ENCODE measurements around the gene AGAP4. TPM values are rescaled to one million over a fixed set of nuclear protein-coding genes. Genes with fewer than 3 reads are reported as not detected.
"Not testable (repeated sequence)": the region's sequence is repeated elsewhere in the genome, so short reads cannot be mapped to it uniquely, and the experiment has no call there.

AGAP4 gene
- total RNA-seq: 41.1 and 47.4 TPM in 2 replicates
- long read RNA-seq, partial matches to known transcripts: 0 of 2 reads
- long read RNA-seq, other reads (novel, unspliced or antisense): 2 of 2 reads

GRCh38 chr10:45847400-45847799, at the start of gene AGAP4:
AGAP4 (minus strand) TSS chr10:45847500; CDS start chr10:45847347, 153 bp downstream.
- H3K4me3 Mint-ChIP-seq (ENCODE audit: low read depth); H3K36me3 Mint-ChIP-seq (ENCODE audit: insufficient read depth); H3K27me3 Mint-ChIP-seq; H3K27ac Mint-ChIP-seq; H3K9me3 Mint-ChIP-seq (ENCODE audit: low read depth); H3K4me1 Mint-ChIP-seq (ENCODE audit: low read depth); DNase-seq (ENCODE audit: low spot score, unreplicated experiment): not testable (repeated sequence)

- H3K4me1 Mint-ChIP-seq (ENCODE audit: low read depth); H3K36me3 Mint-ChIP-seq (ENCODE audit: insufficient read depth); H3K9me3 Mint-ChIP-seq (ENCODE audit: low read depth); DNase-seq (ENCODE audit: low spot score, unreplicated experiment); H3K4me3 Mint-ChIP-seq (ENCODE audit: low read depth); H3K27ac Mint-ChIP-seq; H3K27me3 Mint-ChIP-seq: not testable (repeated sequence)
These were observed 43.4 kb upstream of the AGAP4 start for GRCh38 chr10:45890721-45891120.

DNA sequence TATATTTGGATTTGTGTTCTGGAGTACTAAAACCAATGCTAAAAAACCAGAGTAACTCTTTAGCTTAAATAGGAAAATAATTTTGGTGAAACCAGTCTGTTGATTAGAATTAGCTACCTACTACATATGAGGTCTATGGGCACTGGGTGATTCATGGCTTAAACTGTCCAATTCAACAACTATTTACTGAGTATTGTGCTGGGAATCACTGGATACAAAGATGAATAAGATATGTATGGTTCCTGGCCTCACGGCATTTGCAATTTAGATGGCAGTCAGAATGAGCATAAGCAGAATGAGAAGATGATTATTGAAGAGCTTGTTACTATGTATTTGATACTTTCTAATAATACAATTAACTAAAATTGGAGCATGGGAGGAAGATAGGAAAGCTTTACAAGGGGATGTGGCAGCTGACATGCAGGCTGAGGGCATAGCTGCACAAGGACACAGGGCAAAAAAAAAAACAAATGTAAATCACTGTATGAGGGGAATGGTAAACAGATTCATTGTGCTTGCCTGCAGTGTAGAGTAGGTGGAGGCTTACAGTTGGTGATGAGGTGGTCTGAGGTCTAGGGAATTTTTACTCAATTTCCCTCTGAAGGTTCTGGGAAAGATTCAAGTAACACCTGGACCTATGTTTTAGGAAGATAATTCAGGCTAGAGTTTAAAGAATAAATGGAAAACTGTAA, 42.4 kb upstream of the AGAP4 start:
- not testable (repeated sequence) for H3K36me3 Mint-ChIP-seq (ENCODE audit: insufficient read depth); H3K4me1 Mint-ChIP-seq (ENCODE audit: low read depth); H3K27ac Mint-ChIP-seq; H3K4me3 Mint-ChIP-seq (ENCODE audit: low read depth); DNase-seq (ENCODE audit: low spot score, unreplicated experiment); H3K27me3 Mint-ChIP-seq; H3K9me3 Mint-ChIP-seq (ENCODE audit: low read depth)

DNA sequence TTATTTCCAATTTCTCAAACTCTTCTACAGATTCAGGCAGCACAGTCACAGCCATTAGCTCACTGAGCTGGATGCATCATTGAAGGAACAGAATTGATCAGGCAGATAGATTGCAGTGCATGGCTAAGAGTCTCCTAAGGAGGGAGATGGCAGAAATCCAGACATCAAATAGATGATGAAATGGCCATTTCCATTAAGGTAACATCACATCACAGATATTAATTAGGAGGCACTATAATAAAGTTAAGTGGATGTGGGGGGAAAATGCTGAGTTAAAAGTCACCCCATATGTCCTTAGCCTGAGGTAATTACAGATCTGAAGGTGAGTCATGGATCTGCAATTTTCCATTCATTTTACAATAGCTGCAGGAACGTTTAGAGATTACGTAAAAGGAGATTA, 35.6 kb upstream of the AGAP4 start:
- not testable (repeated sequence) for H3K27me3 Mint-ChIP-seq; H3K4me1 Mint-ChIP-seq (ENCODE audit: low read depth); DNase-seq (ENCODE audit: low spot score, unreplicated experiment); H3K36me3 Mint-ChIP-seq (ENCODE audit: insufficient read depth); H3K27ac Mint-ChIP-seq; H3K4me3 Mint-ChIP-seq (ENCODE audit: low read depth); H3K9me3 Mint-ChIP-seq (ENCODE audit: low read depth)

DNA sequence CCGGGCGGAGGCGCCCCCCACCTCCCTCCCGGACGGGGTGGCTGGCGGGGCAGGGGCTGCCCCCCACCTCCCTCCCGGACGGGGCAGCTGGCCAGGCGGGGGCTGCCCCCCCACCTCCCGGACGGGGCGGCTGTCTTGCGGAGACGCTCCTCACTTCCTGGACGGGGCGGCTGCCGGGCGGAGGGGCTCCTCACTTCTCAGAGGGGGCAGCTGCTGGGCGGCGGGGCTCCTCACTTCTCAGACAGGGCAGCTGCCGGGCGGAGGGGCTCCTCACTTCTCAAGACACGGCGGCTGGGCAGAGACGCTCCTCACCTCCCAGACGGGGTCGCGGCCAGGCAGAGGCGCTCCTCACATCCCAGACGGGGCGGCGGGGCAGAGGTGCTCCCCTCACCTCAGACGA, 18.1 kb upstream of the AGAP4 start:
- not testable (repeated sequence) for H3K9me3 Mint-ChIP-seq (ENCODE audit: low read depth); DNase-seq (ENCODE audit: low spot score, unreplicated experiment); H3K27me3 Mint-ChIP-seq; H3K36me3 Mint-ChIP-seq (ENCODE audit: insufficient read depth); H3K4me1 Mint-ChIP-seq (ENCODE audit: low read depth); H3K4me3 Mint-ChIP-seq (ENCODE audit: low read depth); H3K27ac Mint-ChIP-seq

DNA sequence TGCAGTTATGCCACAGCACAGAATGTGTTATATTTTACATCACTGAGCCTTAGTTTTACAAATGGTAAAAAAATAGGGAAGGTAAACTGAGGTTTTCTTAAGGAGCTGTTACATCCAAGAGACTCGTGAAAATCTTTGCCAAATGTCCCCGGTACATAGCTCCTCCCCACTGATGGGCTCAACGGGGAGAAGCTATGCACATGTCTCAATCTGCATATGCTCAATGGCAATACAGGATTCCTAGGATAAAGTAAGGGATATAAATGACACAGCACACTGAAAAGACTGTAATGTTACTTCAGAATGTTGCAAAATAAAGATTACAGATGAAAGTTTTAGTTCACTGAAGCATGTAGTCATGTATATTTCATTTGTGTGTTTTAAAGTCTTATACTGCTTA, 17.0 kb upstream of the AGAP4 start:
- not testable (repeated sequence) for H3K4me1 Mint-ChIP-seq (ENCODE audit: low read depth); H3K4me3 Mint-ChIP-seq (ENCODE audit: low read depth); H3K36me3 Mint-ChIP-seq (ENCODE audit: insufficient read depth); H3K9me3 Mint-ChIP-seq (ENCODE audit: low read depth); H3K27me3 Mint-ChIP-seq; DNase-seq (ENCODE audit: low spot score, unreplicated experiment); H3K27ac Mint-ChIP-seq

GRCh38 chr10:45863632-45864031, 16.3 kb upstream of the AGAP4 start:
- not testable (repeated sequence) for DNase-seq (ENCODE audit: low spot score, unreplicated experiment); H3K9me3 Mint-ChIP-seq (ENCODE audit: low read depth); H3K4me1 Mint-ChIP-seq (ENCODE audit: low read depth); H3K27me3 Mint-ChIP-seq; H3K27ac Mint-ChIP-seq; H3K4me3 Mint-ChIP-seq (ENCODE audit: low read depth); H3K36me3 Mint-ChIP-seq (ENCODE audit: insufficient read depth)

- H3K27ac Mint-ChIP-seq; H3K9me3 Mint-ChIP-seq (ENCODE audit: low read depth); H3K36me3 Mint-ChIP-seq (ENCODE audit: insufficient read depth); H3K4me1 Mint-ChIP-seq (ENCODE audit: low read depth); H3K27me3 Mint-ChIP-seq; DNase-seq (ENCODE audit: low spot score, unreplicated experiment); H3K4me3 Mint-ChIP-seq (ENCODE audit: low read depth): not testable (repeated sequence)
These were observed 10.6 kb upstream of the AGAP4 start for GRCh38 chr10:45857931-45858330.

DNA sequence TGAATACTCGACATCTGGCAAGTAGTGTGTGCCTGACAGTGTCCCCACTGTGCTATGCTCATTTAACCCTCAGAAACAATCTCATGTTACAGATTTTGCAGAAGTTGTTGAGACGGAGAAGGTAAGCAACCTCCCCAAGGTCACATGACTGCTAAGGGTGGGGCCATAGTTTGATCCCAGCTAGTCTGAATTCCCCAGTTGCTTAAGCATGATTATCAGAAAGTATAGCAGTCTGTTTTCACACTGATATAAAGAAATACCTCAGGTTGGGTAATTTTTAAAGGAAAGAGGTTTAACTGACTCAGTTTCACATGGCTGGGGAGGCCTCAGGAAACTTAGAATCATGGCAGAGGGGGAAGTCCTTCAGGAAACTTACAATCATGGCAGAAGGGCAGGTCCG, 1.2 kb upstream of the AGAP4 start:
- DNase-seq (ENCODE audit: low spot score, unreplicated experiment); H3K4me1 Mint-ChIP-seq (ENCODE audit: low read depth); H3K27me3 Mint-ChIP-seq; H3K36me3 Mint-ChIP-seq (ENCODE audit: insufficient read depth); H3K9me3 Mint-ChIP-seq (ENCODE audit: low read depth); H3K27ac Mint-ChIP-seq; H3K4me3 Mint-ChIP-seq (ENCODE audit: low read depth): not testable (repeated sequence)

DNA sequence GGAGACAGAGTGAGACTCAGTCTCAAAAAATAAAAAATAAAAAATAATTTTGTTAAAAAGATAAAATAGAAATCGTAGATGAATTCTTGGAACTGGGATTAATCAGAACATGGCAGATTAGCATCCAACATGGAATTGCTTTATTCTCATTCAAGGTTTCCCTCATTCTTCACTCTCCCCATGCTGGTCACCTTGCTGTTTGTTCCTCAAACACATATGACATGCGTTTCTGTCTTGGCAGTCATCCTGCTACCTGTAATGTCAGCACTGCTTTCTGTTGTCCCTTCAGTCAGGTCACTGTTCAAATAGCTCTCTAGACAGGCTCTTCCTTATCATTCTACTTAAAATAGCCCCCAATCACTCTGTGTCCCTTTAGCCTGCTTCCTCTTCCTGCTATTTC, 24.4 kb downstream of the AGAP4 start:
- not testable (repeated sequence) for H3K27me3 Mint-ChIP-seq; H3K27ac Mint-ChIP-seq; H3K36me3 Mint-ChIP-seq (ENCODE audit: insufficient read depth); DNase-seq (ENCODE audit: low spot score, unreplicated experiment); H3K4me3 Mint-ChIP-seq (ENCODE audit: low read depth); H3K9me3 Mint-ChIP-seq (ENCODE audit: low read depth); H3K4me1 Mint-ChIP-seq (ENCODE audit: low read depth)

DNA sequence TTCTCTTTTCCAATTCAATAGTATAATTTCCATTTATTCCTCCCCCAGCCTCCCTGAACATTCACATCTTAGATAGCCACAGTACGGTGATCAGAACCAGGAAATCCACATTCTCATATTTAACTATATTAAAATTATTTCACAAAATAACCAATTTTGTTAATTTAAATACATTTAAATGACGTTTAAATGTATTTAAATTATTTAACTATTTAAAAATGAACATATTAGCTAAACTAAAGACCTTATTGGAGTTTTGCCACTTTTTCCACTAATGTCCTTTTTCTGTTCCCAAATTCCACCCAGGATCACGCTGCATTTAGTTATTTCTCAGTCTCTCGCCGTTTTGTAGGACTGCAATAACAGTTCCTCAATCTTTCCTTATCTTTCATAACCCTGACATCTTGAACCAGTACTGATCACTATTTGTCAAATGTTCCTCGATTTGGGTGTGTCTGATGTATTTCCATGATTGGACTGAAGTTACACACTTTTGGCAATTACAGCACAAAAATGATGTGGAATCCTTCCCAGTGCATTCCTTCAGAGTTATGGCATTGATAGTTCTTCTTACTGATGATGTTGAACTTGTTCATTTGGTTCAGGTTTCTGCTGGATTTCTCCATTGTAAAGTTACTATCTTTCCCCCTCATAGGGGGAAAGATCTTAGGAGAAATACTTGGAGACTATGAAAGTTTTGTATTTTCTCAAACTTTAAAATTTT, 27.0 kb downstream of the AGAP4 start:
- not testable (repeated sequence) for H3K4me3 Mint-ChIP-seq (ENCODE audit: low read depth); H3K36me3 Mint-ChIP-seq (ENCODE audit: insufficient read depth); H3K4me1 Mint-ChIP-seq (ENCODE audit: low read depth); DNase-seq (ENCODE audit: low spot score, unreplicated experiment); H3K27me3 Mint-ChIP-seq; H3K27ac Mint-ChIP-seq; H3K9me3 Mint-ChIP-seq (ENCODE audit: low read depth)

Measured in progenitor cell of endocrine pancreas (in vitro differentiated cells).